Left lung (tissue), 10 donors: Measurements from ENCODE around the gene FRMD4A. TPM values are rescaled to one million over a fixed set of nuclear protein-coding genes. Genes with fewer than 3 reads are reported as not detected.

ENCODE experiments used
- ATAC-seq: fragments of 200-7000 bp; cut with Tn5 transposase; one replicate; pipeline ENCODE4 v1.9.1; 2020; ENCODE audit warnings: moderate library complexity
- DNase-seq, 4 donors: peaks; one replicate each; pipeline ENCODE4 v3.0.0-alpha.2; 2013 to 2020
- H3K27ac ChIP-seq, 2 donors: fragments of 200-600 bp; sonication (generic) in 1 of 2; one replicate each; pipeline versions ENCODE4 v1.5.0 to v1.8.0; 2020 to 2021
- H3K27me3 ChIP-seq, 2 donors: fragments of 200-600 bp; sonication (generic) in 1 of 2; one replicate each; pipeline versions ENCODE4 v1.5.0 to v1.8.0; 2020 to 2021
- H3K36me3 ChIP-seq, 2 donors: fragments of 200-600 bp; sonication (generic) in 1 of 2; one replicate each; pipeline versions ENCODE4 v1.5.0 to v1.8.0; 2020 to 2021
- H3K4me1 ChIP-seq, 2 donors: fragments of 200-600 bp; one replicate each; pipeline ENCODE4 v1.8.0; 2021
- H3K4me3 ChIP-seq, 2 donors: fragments of 200-600 bp; sonication (generic) in 1 of 2; one replicate each; pipeline versions ENCODE4 v1.5.0 to v1.8.0; 2020 to 2021; ENCODE audit warnings: mild to moderate bottlenecking in 1 of 2
- H3K9me3 ChIP-seq, 2 donors: fragments of 200-600 bp; sonication (generic) in 1 of 2; one replicate each; pipeline versions ENCODE4 v1.5.0 to v1.8.0; 2020 to 2021
- CTCF ChIP-seq, 2 donors: fragments of 200-600 bp; sonication (generic) in 1 of 2; IDR thresholded peaks; one replicate each; pipeline versions ENCODE4 v1.5.0 to v1.8.0; 2021; ENCODE audit warnings: antibody characterized with exemption in 2 of 2
- intact Hi-C, 2 donors: fragments of 100-400 bp; cut with DNase I; formaldehyde crosslinking; loops; one replicate each; pipeline versions ENCODE4 v1.11.2 to v1.14.2; 2022
- polyA plus RNA-seq, 6 donors: library from polyadenylated mRNA; unstranded; fragments of 120-200 nt; gene quantifications; one replicate each; pipeline ENCODE4 v1.2.1, GENCODE V29; 2013; ENCODE audit not compliant: insufficient read length in 6 of 6
- total RNA-seq, 2 donors: library from RNA; stranded (reverse); fragmentation: NEBNext Ultra II Directional; extraction: Animal tissue kit (Norgen Biotek cat#: 25700); gene quantifications; one replicate each; pipeline ENCODE4 v1.2.1, GENCODE V29; 2021
- donor health status: DM: no; HTN: yes; CAD: no.
- donor health status: DM: no; HTN: no; CAD: no.

The FRMD4A gene
- total and polyA plus RNA-seq, 8 donors: 33.9 to 62.8 (median 57.0) TPM

- Histone ChIP-seq H3K36me3 (no peaks in the 10 kb centered on the region), H3K9me3 (no peaks in the 10 kb centered on the region)
- intact Hi-C loops: loop anchor here in 1 of 2 donors (5.0 kb wide), 1 partner anchor 302 kb away; no protein-coding TSS in a partner anchor
Observed at GRCh38 chr10:14089556-14090292, 241.0 kb downstream of the FRMD4A start.

DNA sequence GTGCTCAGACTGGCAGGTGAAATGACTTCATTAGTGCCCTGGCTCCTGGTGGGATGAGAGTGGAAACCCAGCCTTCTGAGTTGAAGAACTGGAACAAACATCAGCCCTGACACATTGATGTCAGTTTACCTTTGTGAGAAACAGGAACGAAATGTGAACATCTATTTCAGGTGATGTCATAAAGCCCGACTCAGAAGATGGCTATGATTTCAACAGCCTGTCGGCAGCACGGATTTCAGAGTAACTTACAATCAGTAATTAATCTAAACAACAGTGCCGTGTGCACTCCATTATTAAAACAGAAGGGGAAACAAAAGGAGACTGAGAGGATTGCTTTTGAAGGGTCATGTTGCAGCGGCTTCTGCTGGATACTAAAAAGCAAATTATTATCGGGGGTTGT is 243.2 kb downstream of the FRMD4A start:
- no peak overlapping the region for H3K27ac ChIP-seq
- intact Hi-C loops: no loop called here
- TF ChIP-seq CTCF (IDR thresholded peaks at IDR 0.05): no peak
- no peaks in the 10 kb centered on the region for H3K9me3 ChIP-seq
- no peak overlapping the region for H3K4me3 ChIP-seq
- peaks cover 0 to 4% of the 10 kb centered on the region in 2 donors for H3K4me1 ChIP-seq
- H3K27me3 ChIP-seq: no peaks in the 10 kb centered on the region
- H3K36me3 ChIP-seq: no peaks in the 10 kb centered on the region
- DNase-seq: no peak
- no peak for ATAC-seq

More at GRCh38 chr10:14089556-14090292, 241.0 kb downstream of the FRMD4A start:
- Histone ChIP-seq H3K27ac (no peak overlapping the region), H3K4me3 (no peak overlapping the region), H3K4me1 (peaks cover 0 to 4% of the 10 kb centered on the region in 2 donors), H3K27me3 (no peaks in the 10 kb centered on the region)
- TF ChIP-seq CTCF (IDR thresholded peaks at IDR 0.05): no peak
- DNase-seq: no peak
- no peak for ATAC-seq

DNA sequence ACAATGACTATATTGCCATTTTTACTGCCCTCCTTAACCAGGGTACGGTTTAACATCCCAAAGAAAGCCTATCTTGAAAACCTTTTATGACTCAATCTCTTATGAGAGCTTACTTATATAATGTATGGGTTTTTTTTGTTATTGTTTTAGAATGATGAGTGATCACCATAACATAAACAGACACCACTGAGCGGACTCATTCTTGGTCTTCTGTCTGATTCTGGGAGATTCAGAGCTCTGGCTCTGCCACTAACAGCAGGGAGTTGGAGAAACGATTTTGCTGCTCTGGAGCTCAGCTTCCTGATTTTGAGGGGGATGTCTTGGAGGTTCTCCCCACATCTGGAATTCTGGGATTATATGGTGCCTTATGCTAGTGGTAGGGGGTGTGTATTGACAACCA is 244.1 kb downstream of the FRMD4A start:
- no peak overlapping the region for H3K4me3 ChIP-seq
- H3K36me3 ChIP-seq: no peaks in the 10 kb centered on the region
- H3K9me3 ChIP-seq: no peaks in the 10 kb centered on the region
- DNase-seq: no peak
- no peak overlapping the region for H3K27ac ChIP-seq
- ATAC-seq: no peak
- TF ChIP-seq CTCF (IDR thresholded peaks at IDR 0.05): no peak
- intact Hi-C loops: no loop called here
- no peaks in the 10 kb centered on the region for H3K27me3 ChIP-seq
- H3K4me1 ChIP-seq: peaks cover 0 to 4% of the 10 kb centered on the region in 2 donors

- Histone ChIP-seq H3K9me3 (no peaks in the 10 kb centered on the region), H3K4me3 (no peak overlapping the region), H3K27ac (no peak overlapping the region), H3K27me3 (no peaks in the 10 kb centered on the region), H3K36me3 (no peaks in the 10 kb centered on the region), H3K4me1 (peaks cover 0 to 4% of the 10 kb centered on the region in 2 donors)
- TF ChIP-seq CTCF (IDR thresholded peaks at IDR 0.05): no peak
- ATAC-seq (no peak), DNase-seq (no peak)
- intact Hi-C loops: no loop called here
Observed at GRCh38 chr10:14084875-14085274, 245.8 kb downstream of the FRMD4A start.

DNA sequence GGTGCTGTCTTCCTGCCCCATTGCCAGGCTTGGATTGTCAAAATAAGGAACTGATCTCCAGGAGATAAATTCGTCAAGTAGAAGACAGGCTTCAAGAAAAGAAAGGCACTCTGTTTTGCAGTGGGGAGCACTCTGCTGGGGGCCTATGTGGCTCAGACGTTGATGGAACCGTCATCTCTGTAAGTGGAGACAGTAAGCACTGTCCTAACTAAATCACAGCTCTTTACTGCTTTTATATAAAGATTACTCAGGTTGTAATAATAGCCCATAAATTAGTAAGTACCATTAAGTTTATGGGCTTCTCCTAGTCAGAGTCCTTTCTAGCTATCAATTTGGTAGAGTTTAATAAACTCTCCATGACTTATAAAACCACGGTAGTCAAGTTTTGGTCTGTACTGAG is 249.9 kb downstream of the FRMD4A start:
- Histone ChIP-seq H3K4me1 (no peaks in the 10 kb centered on the region), H3K27ac (no peak overlapping the region), H3K36me3 (no peaks in the 10 kb centered on the region), H3K9me3 (no peaks in the 10 kb centered on the region), H3K4me3 (no peak overlapping the region), H3K27me3 (no peaks in the 10 kb centered on the region)
- DNase-seq (no peak), ATAC-seq (no peak)
- intact Hi-C loops: no loop called here
- TF ChIP-seq CTCF (IDR thresholded peaks at IDR 0.05): no peak
